ENCODE results near the gene CEP68.
"Not testable (repeated sequence)": the region's sequence is repeated elsewhere in the genome, so short reads cannot be mapped to it uniquely, and the experiment has no call there.

The CEP68 gene

DNA sequence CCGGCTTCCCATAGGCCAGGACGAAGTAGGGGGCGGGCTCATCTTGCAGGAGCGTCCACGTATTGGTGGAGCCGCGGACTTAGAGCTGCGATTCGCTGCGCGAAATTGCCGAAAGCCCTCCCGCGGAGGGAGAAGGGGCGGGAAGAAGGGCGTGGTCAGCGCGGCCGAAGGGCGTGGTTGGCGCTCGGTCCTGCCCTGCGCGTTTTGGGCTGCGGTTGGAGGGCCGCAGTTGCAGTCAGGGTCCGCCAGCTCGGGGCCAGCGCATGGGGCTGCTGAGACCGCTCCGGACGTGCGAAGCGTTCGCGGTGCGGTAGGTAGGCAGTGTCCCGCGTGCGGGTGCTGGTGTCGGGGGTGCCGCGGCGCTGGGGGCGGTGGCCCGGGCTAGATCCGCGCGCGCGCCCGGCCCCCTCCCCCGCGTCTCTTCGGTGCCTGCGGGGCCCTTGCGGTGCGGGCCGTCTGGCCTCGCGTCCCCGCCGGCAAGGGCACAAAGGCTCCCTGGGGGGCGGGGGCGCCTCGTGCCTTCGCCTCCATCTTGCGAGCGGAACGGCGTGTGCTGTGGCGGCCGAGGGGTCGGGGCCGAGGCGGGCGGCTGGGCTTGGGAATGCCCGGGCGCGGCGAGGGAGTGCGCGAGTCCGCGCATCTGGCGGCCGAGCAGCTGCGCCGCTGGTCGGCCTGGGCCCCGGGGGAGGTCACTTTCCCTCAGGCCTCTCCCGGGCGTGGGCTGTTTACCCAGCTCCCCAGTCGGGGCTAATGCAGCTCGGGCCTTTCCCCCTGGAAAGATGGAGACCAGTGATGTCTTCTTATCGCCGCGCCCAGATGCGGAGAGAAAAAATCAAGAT is at the start of gene CEP68:
TSS of gene CEP68 (plus strand) at position 202 of the 839 bp plus-strand sequence. CDS start 13,029 bp downstream, outside the sequence.
- DNase-seq: peak; percentile 98

DNA sequence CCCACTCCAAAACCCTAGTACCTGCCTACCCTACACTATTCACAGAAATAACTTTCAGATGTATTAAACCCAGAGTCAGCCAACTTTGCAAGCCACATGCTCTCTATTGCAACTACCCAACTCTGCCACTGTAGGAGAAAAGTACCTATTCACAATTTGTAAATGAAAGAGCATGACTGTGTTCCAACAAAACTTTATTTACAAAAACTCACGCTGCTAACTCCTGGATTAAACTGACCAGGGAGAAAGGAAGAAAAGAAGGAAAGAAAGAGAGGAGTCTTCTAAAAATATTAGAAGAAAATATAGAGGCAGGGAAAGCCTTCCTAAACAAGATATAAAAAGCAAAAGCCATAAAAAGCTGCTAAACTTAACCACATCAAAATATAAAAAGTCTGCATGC is 42.4 kb upstream of the CEP68 start:
- DNase-seq: no peak

DNA sequence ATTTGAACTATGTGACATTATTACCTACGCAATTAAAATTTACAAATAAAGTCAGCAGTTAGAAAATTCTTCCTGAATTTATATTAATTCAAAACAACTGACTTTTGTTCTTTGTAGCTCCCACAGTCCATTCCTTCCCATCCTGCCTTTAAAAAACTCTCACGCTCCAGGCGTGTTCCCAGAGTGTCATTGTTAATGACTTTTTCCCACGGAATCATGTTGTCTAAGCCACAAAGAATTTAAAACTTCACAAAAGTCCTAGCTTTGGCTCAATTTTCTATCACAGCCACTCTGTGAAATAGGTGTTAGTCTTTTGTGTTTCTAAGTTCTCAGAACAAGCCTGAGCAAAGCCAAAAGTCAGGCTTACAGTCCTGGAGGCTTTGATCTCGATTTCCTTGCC is 40.5 kb upstream of the CEP68 start:
- DNase-seq: no peak

- no peak for DNase-seq
These were observed 39.4 kb upstream of the CEP68 start for GRCh38 chr2:65016789-65017188.

- no peak for DNase-seq
These were observed 38.9 kb upstream of the CEP68 start for GRCh38 chr2:65017335-65017734.

DNA sequence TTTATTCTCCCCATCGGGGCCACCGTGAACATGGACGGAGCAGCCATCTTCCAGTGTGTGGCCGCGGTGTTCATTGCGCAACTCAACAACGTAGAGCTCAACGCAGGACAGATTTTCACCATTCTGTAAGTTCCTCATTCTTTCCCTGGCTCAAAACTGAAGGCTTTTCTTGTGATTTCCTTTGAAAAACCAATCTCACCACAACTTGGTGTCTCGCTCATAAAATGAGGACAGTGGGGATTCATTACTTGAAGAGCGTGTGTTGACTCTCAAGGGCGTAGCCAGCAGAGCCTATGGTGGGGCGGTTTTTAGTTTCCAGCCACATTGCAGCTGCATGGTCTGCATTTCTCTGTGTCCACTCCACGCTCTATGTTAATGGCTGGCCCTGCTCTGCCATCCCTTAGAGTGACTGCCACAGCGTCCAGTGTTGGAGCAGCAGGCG is 38.1 kb upstream of the CEP68 start:
- DNase-seq: no peak

DNA sequence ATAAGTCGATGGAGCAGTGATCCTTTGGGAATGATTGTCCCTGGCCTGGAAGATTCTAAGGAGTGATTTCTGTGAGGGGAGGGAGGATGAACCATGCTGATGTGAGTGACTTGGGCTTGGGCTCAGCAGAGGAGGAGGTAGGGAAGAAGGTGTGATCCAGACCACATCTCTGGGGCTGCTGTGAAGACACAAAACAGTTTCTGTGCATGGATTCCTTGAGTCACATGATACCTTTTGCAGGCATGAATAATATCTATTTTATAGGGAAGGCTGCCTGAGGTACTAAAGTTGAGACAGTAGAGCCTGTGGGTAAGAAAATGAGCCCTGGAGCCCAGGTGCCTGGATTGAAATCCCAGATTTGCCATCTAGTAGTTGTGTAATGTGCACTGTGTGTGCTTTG is 37.2 kb upstream of the CEP68 start:
- no peak for DNase-seq

DNA sequence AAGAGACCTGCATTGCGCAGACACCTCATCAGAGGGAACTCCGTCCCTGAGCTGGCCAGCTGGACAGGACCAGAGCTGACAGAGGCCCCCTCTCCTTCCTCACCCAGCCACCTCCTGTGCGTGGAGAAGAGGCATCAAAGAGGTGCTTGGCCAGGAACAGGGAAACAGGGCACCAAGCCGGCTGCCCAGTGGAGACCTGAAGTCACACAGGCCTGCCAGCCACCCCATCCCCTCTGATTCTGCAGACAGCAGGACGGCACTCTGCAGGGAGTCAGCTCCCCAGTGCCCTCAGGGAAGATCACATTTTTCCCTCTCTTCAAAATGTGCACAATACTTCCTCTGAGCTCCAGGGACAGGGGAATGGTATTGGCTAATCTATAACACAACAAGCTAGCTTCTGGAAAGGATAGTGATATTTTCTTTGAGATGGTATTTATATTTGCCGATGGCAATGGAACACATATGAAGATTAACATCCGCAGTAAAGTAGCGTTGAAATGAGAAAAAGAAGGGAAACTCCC is 36.5 kb upstream of the CEP68 start:
- no peak for DNase-seq

DNA sequence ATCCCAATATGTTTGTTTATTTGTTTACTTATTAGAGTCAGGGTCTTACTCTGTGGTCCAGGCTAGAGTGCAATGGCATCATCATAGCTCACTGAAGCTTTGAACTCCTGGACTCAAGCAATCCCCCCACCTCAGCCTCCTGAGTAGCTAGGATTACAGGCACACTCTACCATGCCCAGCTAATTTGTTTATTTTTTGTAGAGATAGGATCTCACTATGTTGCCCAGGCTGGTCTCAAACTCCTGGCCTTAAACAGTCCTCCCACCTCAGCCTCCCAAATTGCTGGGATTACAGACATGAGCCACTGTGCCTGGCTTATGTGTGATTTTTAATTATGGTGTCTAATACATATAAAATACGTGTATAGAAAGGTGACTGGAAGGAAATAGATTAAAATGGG is 36.0 kb upstream of the CEP68 start:
- not testable (repeated sequence) for DNase-seq

GRCh38 chr2:65020943-65021528 is 35.2 kb upstream of the CEP68 start:
- DNase-seq: no peak

DNA sequence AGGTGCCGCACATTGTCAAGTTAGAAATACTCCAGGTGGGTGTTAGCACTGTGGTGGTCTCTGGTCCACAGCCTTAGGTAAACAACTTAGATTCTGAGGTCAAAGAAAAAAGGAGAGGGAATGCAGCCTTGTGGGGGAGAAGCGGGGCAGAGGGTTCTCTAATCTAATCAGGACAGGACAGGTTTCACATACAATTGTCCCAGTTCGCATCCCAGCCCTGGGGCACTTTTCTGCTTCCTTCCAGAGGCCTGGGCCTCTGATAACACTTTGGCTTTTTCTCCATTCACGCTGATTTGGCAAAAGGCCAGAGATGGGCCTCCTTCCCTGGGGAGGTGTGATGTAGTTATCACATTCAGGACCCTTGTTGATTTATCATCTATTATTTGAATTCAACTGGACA is 34.5 kb upstream of the CEP68 start:
- no peak for DNase-seq

GRCh38 chr2:65022189-65022588 is 34.0 kb upstream of the CEP68 start:
- no peak for DNase-seq

DNA sequence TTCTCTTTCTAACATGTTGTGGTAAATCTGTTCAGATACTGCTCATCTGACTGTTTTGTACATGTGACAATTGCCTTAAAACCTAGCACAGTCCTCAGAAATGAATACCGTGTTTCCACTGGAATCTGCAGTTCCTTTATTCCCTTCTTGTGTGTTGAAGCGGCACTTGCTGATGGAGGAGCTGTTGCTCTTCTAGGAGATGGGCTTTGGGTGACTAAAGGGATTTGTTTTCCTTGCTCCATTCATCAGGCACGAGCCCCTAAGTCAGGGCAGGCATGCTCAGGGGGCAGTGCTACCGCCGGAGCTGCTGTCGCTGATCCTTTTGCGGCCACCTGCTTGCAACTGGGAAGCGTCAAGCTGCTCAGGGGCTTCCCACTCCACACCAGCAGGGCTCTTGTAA is 32.5 kb upstream of the CEP68 start:
- DNase-seq: no peak

GRCh38 chr2:65024149-65024829 is 31.9 kb upstream of the CEP68 start:
- DNase-seq: no peak

DNA sequence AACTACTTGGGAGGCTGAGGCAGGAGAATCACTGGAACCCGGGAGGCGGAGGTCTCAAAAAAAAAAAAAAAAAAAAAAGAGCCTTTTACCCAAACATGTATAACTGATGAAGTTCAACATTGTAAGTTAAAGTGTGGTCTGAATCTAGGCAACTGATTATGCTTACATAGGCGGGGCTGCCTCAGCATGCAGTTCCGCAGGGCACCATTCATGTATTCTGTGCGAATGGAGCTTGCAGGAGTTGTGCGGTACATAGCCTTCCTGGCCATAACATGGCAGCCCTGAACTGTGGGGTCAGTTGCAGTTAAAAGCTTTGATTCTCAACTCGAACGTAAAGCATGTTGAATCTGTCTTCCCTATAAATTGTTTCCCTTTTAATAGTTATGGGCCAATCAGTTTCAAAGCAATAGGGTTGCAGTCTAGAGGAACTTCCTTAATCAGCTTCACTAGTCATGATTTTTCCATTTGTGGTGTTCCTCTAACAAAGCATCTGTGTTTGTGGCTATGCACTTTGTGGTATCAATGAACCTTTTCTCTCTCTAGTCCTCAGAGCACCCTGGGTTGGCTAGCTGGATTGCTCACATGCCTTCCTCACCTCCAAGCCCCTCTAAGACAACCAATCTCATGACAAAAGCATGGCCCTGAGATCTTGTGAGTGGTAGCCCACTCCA is 30.6 kb upstream of the CEP68 start:
- no peak for DNase-seq

GRCh38 chr2:65026154-65026553 is 30.1 kb upstream of the CEP68 start:
- DNase-seq: no peak

DNA sequence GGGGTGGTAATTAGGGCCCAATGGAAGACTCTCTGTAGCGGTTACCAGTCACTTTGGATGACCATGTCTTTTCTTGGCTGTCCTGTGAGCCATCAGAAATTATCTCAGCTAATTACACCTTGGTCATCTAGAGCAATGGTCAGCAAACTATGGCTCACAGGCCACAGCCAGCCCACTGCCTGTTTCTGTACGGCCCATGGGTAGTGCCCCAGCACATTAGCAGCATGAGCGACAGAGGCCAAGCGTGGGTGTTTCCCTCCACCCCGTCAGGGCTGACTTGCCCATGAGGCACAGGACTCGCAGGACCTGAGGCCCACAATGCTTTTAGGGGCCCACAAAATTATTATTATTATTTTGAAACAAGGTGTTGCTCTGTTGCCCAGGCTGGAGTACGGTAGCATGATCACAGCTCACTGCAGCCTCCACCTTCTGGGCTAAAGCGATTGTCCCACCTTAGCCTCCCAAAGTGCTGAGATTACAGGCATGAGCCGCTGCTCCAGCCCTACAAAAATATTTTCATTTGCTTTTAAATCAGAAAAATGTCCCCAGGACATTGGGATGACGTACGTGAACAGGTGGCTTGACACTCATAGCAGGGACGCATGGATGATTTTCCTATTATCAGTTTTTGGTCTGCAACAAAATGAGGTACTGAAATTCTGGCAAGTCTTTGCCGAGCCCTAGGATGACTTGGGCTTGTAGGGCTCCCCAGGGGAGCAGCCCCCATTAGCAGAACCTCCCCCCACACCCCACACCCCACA is 29.3 kb upstream of the CEP68 start:
- DNase-seq: no peak

- DNase-seq: no peak
These were observed 28.5 kb upstream of the CEP68 start for GRCh38 chr2:65027616-65028244.

GRCh38 chr2:65030476-65031332 is 25.5 kb upstream of the CEP68 start:
- DNase-seq: no peak

- DNase-seq: no peak
These were observed 24.7 kb upstream of the CEP68 start for GRCh38 chr2:65031341-65032018.
